IMR-90 (cell line): ENCODE data around the gene SPATA46. TPM values are rescaled to one million over a fixed set of nuclear protein-coding genes. Genes with fewer than 3 reads are reported as not detected.

Source experiments
- ATAC-seq: fragments of 200-7000 bp; cut with Tn5 transposase; 2 replicates; pipeline ENCODE4 v1.9.1; 2020; ENCODE audit warnings: low read depth, mild to moderate bottlenecking, moderate library complexity
- BruUV-seq: library from RNA; stranded (reverse); fragments of 400-500 nt; replicated peaks from 2 replicates; lab custom pipeline; 2021; lab: Mats Ljungman, UMichigan
- CTCF ChIA-PET: fragments of 300-600 bp; formaldehyde crosslinking; extraction: SDS; loops from one replicate; lab custom pipeline; 2021; ENCODE audit warnings: antibody characterized with exemption; lab: Yijun Ruan, JAX
- POLR2A ChIA-PET: fragments of 300-600 bp; sonication (Branson Sonifier 250); formaldehyde crosslinking; loops from one replicate; lab custom pipeline; 2022; ENCODE audit warnings: antibody characterized with exemption; ENCODE audit not compliant: unreplicated experiment; lab: Charles Lee
- DNase-seq: peaks from one replicate; pipeline ENCODE4 v3.0.0; 2013
- H2AFZ ChIP-seq: replicated peaks from 2 replicates; pipeline ENCODE3; 2013; ENCODE audit warnings: low read length, mild to moderate bottlenecking; ENCODE audit not compliant: poor library complexity
- H2AK5ac ChIP-seq: 2 replicates; pipeline ENCODE4 v1.6.1; 2013; ENCODE audit warnings: low read depth, low read length, inconsistent platforms
- H2AK9ac ChIP-seq: replicated peaks from 2 replicates; pipeline ENCODE3; 2013; ENCODE audit warnings: mild to moderate bottlenecking, low read depth, low read length, moderate library complexity; ENCODE audit not compliant: poor library complexity
- H2BK120ac ChIP-seq: 2 replicates; pipeline ENCODE4 v1.6.1; 2013; ENCODE audit warnings: low read depth, low read length, inconsistent platforms
- H2BK15ac ChIP-seq: 3 replicates; pipeline ENCODE4 v1.6.1; 2013; ENCODE audit warnings: low read depth, low read length, inconsistent platforms
- H2BK20ac ChIP-seq: 2 replicates; pipeline ENCODE4 v1.6.1; 2013; ENCODE audit warnings: low read depth, mild to moderate bottlenecking, inconsistent platforms, low read length, moderate library complexity
- H2BK5ac ChIP-seq: 2 replicates; pipeline ENCODE4 v1.6.1; 2013; ENCODE audit warnings: mild to moderate bottlenecking, low read depth, low read length, inconsistent platforms; ENCODE audit not compliant: poor library complexity, severe bottlenecking
- H3K14ac ChIP-seq: replicated peaks from 2 replicates; pipeline ENCODE4 v1.6.1; 2013; ENCODE audit warnings: low read depth, low read length, inconsistent platforms
- H3K18ac ChIP-seq: 2 replicates; pipeline ENCODE4 v1.6.1; 2013; ENCODE audit warnings: low read depth, low read length, control low read depth
- H3K23ac ChIP-seq: 2 replicates; pipeline ENCODE4 v1.6.1; 2013; ENCODE audit warnings: low read depth, low read length, inconsistent platforms
- H3K27ac ChIP-seq: 2 replicates; pipeline ENCODE4 v1.5.1; 2013; ENCODE audit warnings: mild to moderate bottlenecking, control low read depth, low read length; ENCODE audit not compliant: insufficient read depth
- H3K27me3 ChIP-seq: 2 replicates; pipeline ENCODE4 v1.6.1; 2013; ENCODE audit warnings: low read length; ENCODE audit not compliant: control insufficient read depth, insufficient read depth
- H3K36me3 ChIP-seq: 2 replicates; pipeline ENCODE4 v1.6.1; 2013; ENCODE audit warnings: low read length, mixed read lengths; ENCODE audit not compliant: control insufficient read depth, insufficient read depth
- H3K4ac ChIP-seq: 2 replicates; pipeline ENCODE4 v1.6.1; 2013; ENCODE audit warnings: low read depth, low read length, inconsistent platforms
- H3K4me1 ChIP-seq: 2 replicates; pipeline ENCODE4 v1.6.1; 2013; ENCODE audit warnings: low read length, mixed read lengths; ENCODE audit not compliant: control insufficient read depth, insufficient read depth
- H3K4me2 ChIP-seq: 2 replicates; pipeline ENCODE4 v1.6.1; 2013; ENCODE audit warnings: low read depth, mild to moderate bottlenecking, control low read depth, low read length, moderate library complexity
- H3K4me3 ChIP-seq: 2 replicates; pipeline ENCODE4 v1.5.1; 2013; ENCODE audit warnings: low read depth, mild to moderate bottlenecking, control low read depth, low read length, moderate library complexity; ENCODE audit not compliant: insufficient read depth
- H3K56ac ChIP-seq: 2 replicates; pipeline ENCODE4 v1.6.1; 2013; ENCODE audit warnings: low read length, inconsistent platforms; ENCODE audit not compliant: insufficient read depth; ENCODE audit errors: extremely low read depth
- H3K79me1 ChIP-seq, 2 experiments: 2 replicates each; pipeline ENCODE4 v1.6.1; 2013; ENCODE audit warnings: low read length in 2 of 2, inconsistent platforms in 1 of 2, low read depth in 1 of 2
- H3K9ac ChIP-seq: 2 replicates; pipeline ENCODE4 v1.6.1; 2013; ENCODE audit warnings: low read depth, low read length, control low read depth
- H3K9me1 ChIP-seq: 2 replicates; pipeline ENCODE4 v1.6.1; 2013; ENCODE audit warnings: low read length, inconsistent platforms; ENCODE audit not compliant: insufficient read depth
- H3K9me3 ChIP-seq: 2 replicates; pipeline ENCODE4 v1.6.1; 2013; ENCODE audit warnings: low read length; ENCODE audit not compliant: control insufficient read depth, insufficient read depth
- H4K20me1 ChIP-seq: 2 replicates; pipeline ENCODE4 v1.6.1; 2013; ENCODE audit warnings: low read length, inconsistent platforms; ENCODE audit not compliant: insufficient read depth
- H4K5ac ChIP-seq: 2 replicates; pipeline ENCODE4 v1.6.1; 2013; ENCODE audit warnings: mild to moderate bottlenecking, low read depth, low read length, control low read depth
- H4K8ac ChIP-seq, 2 experiments: 2 replicates each; pipeline ENCODE4 v1.6.1; 2013; ENCODE audit warnings: low read depth in 2 of 2, low read length in 2 of 2, control low read depth in 1 of 2, inconsistent platforms in 1 of 2
- H4K91ac ChIP-seq: 2 replicates; pipeline ENCODE4 v1.6.1; 2013; ENCODE audit warnings: low read depth, low read length, inconsistent platforms; ENCODE audit not compliant: insufficient read depth
- BHLHE40 ChIP-seq: fragments of 150-350 bp; IDR thresholded peaks from 2 replicates; pipeline ENCODE4 v1.6.1; 2016; ENCODE audit warnings: mild to moderate bottlenecking, low read depth, low read length
- CEBPB ChIP-seq: IDR thresholded peaks from 2 replicates; pipeline ENCODE4 v1.6.1; 2012; ENCODE audit warnings: low read depth, low read length, improper control_type of control experiment
- CHD1 ChIP-seq: IDR thresholded peaks from 2 replicates; pipeline ENCODE4 v1.6.1; 2012; ENCODE audit warnings: low read depth, low read length, improper control_type of control experiment
- ELK1 ChIP-seq: fragments of 150-350 bp; IDR thresholded peaks from 2 replicates; pipeline ENCODE4 v1.6.1; 2016; ENCODE audit warnings: low read depth, mild to moderate bottlenecking, low read length, moderate library complexity, borderline replicate concordance
- MAFK ChIP-seq: IDR thresholded peaks from 2 replicates; pipeline ENCODE4 v1.6.1; 2012; ENCODE audit warnings: low read depth, low read length, improper control_type of control experiment
- MAZ ChIP-seq: IDR thresholded peaks from 2 replicates; pipeline ENCODE4 v1.6.1; 2012; ENCODE audit warnings: low read depth, mild to moderate bottlenecking, low read length, improper control_type of control experiment, moderate library complexity, borderline replicate concordance
- MXI1 ChIP-seq: IDR thresholded peaks from 2 replicates; pipeline ENCODE4 v1.6.1; 2012; ENCODE audit warnings: low read depth, mild to moderate bottlenecking, low read length, moderate library complexity, borderline replicate concordance
- NFE2L2 ChIP-seq: fragments of 150-350 bp; IDR thresholded peaks from 2 replicates; pipeline ENCODE4 v1.6.1; 2016; ENCODE audit warnings: low read depth, mild to moderate bottlenecking, low read length
- RAD21 ChIP-seq: IDR thresholded peaks from 2 replicates; pipeline ENCODE4 v1.6.1; 2012; ENCODE audit warnings: low read length, improper control_type of control experiment
- RFX5 ChIP-seq: IDR thresholded peaks from 2 replicates; pipeline ENCODE4 v1.8.0; 2012; ENCODE audit warnings: low read depth, mild to moderate bottlenecking, low read length, moderate library complexity
- USF2 ChIP-seq: fragments of 150-350 bp; IDR thresholded peaks from 2 replicates; pipeline ENCODE4 v1.6.1; 2017; ENCODE audit warnings: mild to moderate bottlenecking, antibody characterized with exemption, low read length, low read depth
- WGBS, 2 experiments: methylation state at CpG; one replicate each; pipeline versions ENCODE4 v1.1.5 to v1.1.7; 2013; ENCODE audit warnings: missing lambda C conversion rate in 2 of 2; ENCODE audit not compliant: insufficient read length in 1 of 2; ENCODE audit errors: extremely low coverage in 2 of 2; 5-methylcytosine and 5-hydroxymethylcytosine counted together
- dilution Hi-C: fragments of 300-500 bp; cut with HindIII; formaldehyde crosslinking; loops from one replicate; pipeline ENCODE4 v1.14.3; 2018; ENCODE audit warnings: low sequenced_read_pairs; ENCODE audit not compliant: unreplicated experiment
- in situ Hi-C: fragments of 300-500 bp; cut with MboI; formaldehyde crosslinking; loops from 3 replicates; pipeline ENCODE4 v1.14.3; 2019; ENCODE audit warnings: low sequenced_read_pairs, inconsistent platforms, mixed read lengths
- intact Hi-C: fragments of 100-400 bp; cut with micrococcal nuclease; formaldehyde crosslinking; loops from 2 replicates; pipeline ENCODE4 v1.10.0; 2022
- polyA plus RNA-seq, 3 experiments: library from polyadenylated mRNA; depleted of rRNA; stranded (reverse); fragments of >200 nt; gene quantifications; 2 replicates each; pipeline ENCODE4 v1.2.3, GENCODE V29; 2012; ENCODE audit warnings: low replicate concordance in 1 of 3
- total RNA-seq: library from RNA; depleted of rRNA; stranded (reverse); fragments of >200 nt; gene quantifications from 2 replicates; pipeline ENCODE4 v1.2.3, GENCODE V29; 2012
- TF ChIP-seq, protein P1 (sequence below): conservative IDR thresholded peaks from 2 replicates; pipeline ENCODE4 v1.5.1; 2012; ENCODE audit warnings: mild to moderate bottlenecking, low read depth, low read length, improper control_type of control experiment

Gene SPATA46
- total and polyA plus RNA-seq, 2 of the 4 experiments (the other 2 are of a cell fraction), result not detected

- no CpG with 5 or more reads among the region's 1 CpG for WGBS, 2 experiments
Observed at GRCh38 chr1:162364498-162364897, 12.2 kb downstream of the SPATA46 start.

More at GRCh38 chr1:162364498-162364897, 12.2 kb downstream of the SPATA46 start:
- ChIA-PET POLR2A (no interaction called here), CTCF (interaction anchor here (0.6 kb wide), 1 partner anchor 20 kb away, joined by 6 read pairs; no protein-coding TSS in a partner anchor)
- H2AK9ac ChIP-seq, result no peak overlapping the region
- H3K4me1 ChIP-seq, result no peaks in the 10 kb centered on the region
- no peak for DNase-seq
- no peak overlapping the region for H2AK5ac ChIP-seq
- no peaks in the 10 kb centered on the region for H4K20me1 ChIP-seq
- H3K9me3 ChIP-seq, result no peaks in the 10 kb centered on the region
- H2BK120ac ChIP-seq, result no peak overlapping the region
- no peak overlapping the region for H3K23ac ChIP-seq
- H2BK15ac ChIP-seq, result no peak overlapping the region
- H3K56ac ChIP-seq, result no peak overlapping the region
- no peak overlapping the region for H3K27ac ChIP-seq
- no peak overlapping the region for H3K18ac ChIP-seq
- no peak overlapping the region for H2BK20ac ChIP-seq
- H2AFZ ChIP-seq, result no peak overlapping the region
- ATAC-seq, result no peak
- no peak overlapping the region for H4K5ac ChIP-seq
- no peak overlapping the region for H3K4me3 ChIP-seq
- in situ Hi-C loops (no loop called here), intact Hi-C loops (no loop called here), dilution Hi-C loops (no loop called here)
- H3K79me1 ChIP-seq, result no peaks in the 10 kb centered on the region
- no peak overlapping the region for H3K14ac ChIP-seq
- H3K9ac ChIP-seq, result no peak overlapping the region
- H2BK5ac ChIP-seq, result no peak overlapping the region
- no peak overlapping the region for H3K4me2 ChIP-seq
- TF ChIP-seq USF2, result no peak
- TF ChIP-seq CHD1, result no peak
- TF ChIP-seq, protein P1, sequence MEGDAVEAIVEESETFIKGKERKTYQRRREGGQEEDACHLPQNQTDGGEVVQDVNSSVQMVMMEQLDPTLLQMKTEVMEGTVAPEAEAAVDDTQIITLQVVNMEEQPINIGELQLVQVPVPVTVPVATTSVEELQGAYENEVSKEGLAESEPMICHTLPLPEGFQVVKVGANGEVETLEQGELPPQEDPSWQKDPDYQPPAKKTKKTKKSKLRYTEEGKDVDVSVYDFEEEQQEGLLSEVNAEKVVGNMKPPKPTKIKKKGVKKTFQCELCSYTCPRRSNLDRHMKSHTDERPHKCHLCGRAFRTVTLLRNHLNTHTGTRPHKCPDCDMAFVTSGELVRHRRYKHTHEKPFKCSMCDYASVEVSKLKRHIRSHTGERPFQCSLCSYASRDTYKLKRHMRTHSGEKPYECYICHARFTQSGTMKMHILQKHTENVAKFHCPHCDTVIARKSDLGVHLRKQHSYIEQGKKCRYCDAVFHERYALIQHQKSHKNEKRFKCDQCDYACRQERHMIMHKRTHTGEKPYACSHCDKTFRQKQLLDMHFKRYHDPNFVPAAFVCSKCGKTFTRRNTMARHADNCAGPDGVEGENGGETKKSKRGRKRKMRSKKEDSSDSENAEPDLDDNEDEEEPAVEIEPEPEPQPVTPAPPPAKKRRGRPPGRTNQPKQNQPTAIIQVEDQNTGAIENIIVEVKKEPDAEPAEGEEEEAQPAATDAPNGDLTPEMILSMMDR, result no peak
- TF ChIP-seq RAD21, result no peak
- TF ChIP-seq ELK1, result no peak
- TF ChIP-seq BHLHE40, result no peak
- TF ChIP-seq RFX5, result no peak
- no peak for TF ChIP-seq MAFK
- no peak for TF ChIP-seq CEBPB
- TF ChIP-seq NFE2L2, result no peak
- no peak for TF ChIP-seq MAZ
- no peak for TF ChIP-seq MXI1
- no peak overlapping the region for H4K91ac ChIP-seq
- H3K36me3 ChIP-seq, result no peaks in the 10 kb centered on the region
- no peak overlapping the region for H4K8ac ChIP-seq
- H3K4ac ChIP-seq, result no peak overlapping the region
- no peaks in the 10 kb centered on the region; the same call in 1 of the 2 replicates for H3K9me1 ChIP-seq
- H3K27me3 ChIP-seq, result peaks cover 18% of the 10 kb centered on the region
- no TSS peak for BruUV-seq
